Measurements from ENCODE around the gene ROCK1. TPM values are rescaled to one million over a fixed set of nuclear protein-coding genes. Genes with fewer than 3 reads are reported as not detected.

Gene ROCK1
- total RNA-seq, 1 donor from 2014 or later: 68.2 TPM

- CTCF ChIA-PET: interaction anchor here (0.8 to 1.0 kb wide), 2 partner anchors 22 to 109 kb away, joined by 3 to 4 read pairs; no protein-coding TSS in a partner anchor
- peak overlapping the region; percentile 97 for H3K27ac Mint-ChIP-seq
- ATAC-seq (ENCODE audit: low read depth) (no peak), DNase-seq (no peak)
- POLR2A ChIA-PET: interaction anchor here (0.6 to 2.1 kb wide), 11 partner anchors 12 to 629 kb away, joined by 3 to 23 read pairs (median 6); partner anchors contain the start of genes ESCO1, MIB1 and SNRPD1
- TF ChIP-seq CTCF (IDR thresholded peaks at IDR 0.05): no peak
- H3K4me1 Mint-ChIP-seq: peaks cover 13% of the 10 kb centered on the region
- intact Hi-C loops (cut with micrococcal nuclease): loop anchor here (5.0 kb wide), 1 partner anchor 590 kb away; the partner anchor contains the start of gene ABHD3
- H3K27me3 Mint-ChIP-seq: no peaks in the 10 kb centered on the region
- peaks cover 14% of the 10 kb centered on the region for H3K36me3 Mint-ChIP-seq (ENCODE audit: low read depth)
- no peaks in the 10 kb centered on the region for H3K9me3 Mint-ChIP-seq
- H3K4me3 Mint-ChIP-seq: no peak overlapping the region
These were observed 494 bp upstream of the ROCK1 start for GRCh38 chr18:21112140-21112473.

- no peak overlapping the region for H3K4me3 Mint-ChIP-seq
- peak; percentile 64 for DNase-seq
- intact Hi-C loops (cut with micrococcal nuclease): loop anchor here (1.0 to 5.0 kb wide), 4 partner anchors 12 to 630 kb away; partner anchors contain the start of genes ABHD3 and ESCO1
These were observed 784 bp downstream of the ROCK1 start for GRCh38 chr18:21110713-21111345.

GRCh38 chr18:21109936-21110712, 1.5 kb downstream of the ROCK1 start:
- Mint-ChIP-seq H3K4me3 (no peak overlapping the region), H3K9me3 (no peaks in the 10 kb centered on the region), H3K4me1 (peaks cover 13% of the 10 kb centered on the region), H3K27me3 (no peaks in the 10 kb centered on the region), H3K27ac (peak overlapping the region; percentile 97), H3K36me3 (ENCODE audit: low read depth) (peaks cover 14% of the 10 kb centered on the region)
- DNase-seq (no peak), ATAC-seq (ENCODE audit: low read depth) (no peak)
- CTCF ChIA-PET: no interaction called here
- POLR2A ChIA-PET: no interaction called here
- TF ChIP-seq CTCF (IDR thresholded peaks at IDR 0.05): no peak
- intact Hi-C loops (cut with micrococcal nuclease): loop anchor here (1.0 to 5.0 kb wide), 3 partner anchors 11 to 592 kb away; partner anchors contain the start of gene ABHD3

More at GRCh38 chr18:21110713-21111345, 784 bp downstream of the ROCK1 start:
- ATAC-seq (ENCODE audit: low read depth): peak; percentile 16
- POLR2A ChIA-PET: interaction anchor here (0.8 to 2.1 kb wide), 9 partner anchors 11 to 630 kb away, joined by 3 to 23 read pairs (median 6); partner anchors contain the start of genes ESCO1, MIB1 and SNRPD1
- no peak for TF ChIP-seq CTCF (IDR thresholded peaks at IDR 0.05)
- Mint-ChIP-seq H3K27ac (peak overlapping the region; percentile 97), H3K4me1 (peaks cover 13% of the 10 kb centered on the region), H3K9me3 (no peaks in the 10 kb centered on the region), H3K36me3 (ENCODE audit: low read depth) (peaks cover 14% of the 10 kb centered on the region), H3K27me3 (no peaks in the 10 kb centered on the region)
- CTCF ChIA-PET: no interaction called here

GRCh38 chr18:21105936-21106335, 5.7 kb downstream of the ROCK1 start:
- no peak for TF ChIP-seq CTCF (IDR thresholded peaks at IDR 0.05)
- H3K4me1 Mint-ChIP-seq: peaks cover 39% of the 10 kb centered on the region
- peaks cover 11% of the 10 kb centered on the region for H3K36me3 Mint-ChIP-seq (ENCODE audit: low read depth)
- DNase-seq (no peak), ATAC-seq (ENCODE audit: low read depth) (peak; percentile 53)
- ChIA-PET CTCF (no interaction called here), POLR2A (no interaction called here)
- intact Hi-C loops (cut with micrococcal nuclease): loop anchor here (2.0 to 5.0 kb wide), 2 partner anchors 13 to 54 kb away; no protein-coding TSS in a partner anchor
- no peaks in the 10 kb centered on the region for H3K9me3 Mint-ChIP-seq
- H3K4me3 Mint-ChIP-seq: peak overlapping the region; percentile 29
- H3K27ac Mint-ChIP-seq: peak overlapping the region; percentile 10
- no peaks in the 10 kb centered on the region for H3K27me3 Mint-ChIP-seq

GRCh38 chr18:21101172-21101571, 10.4 kb downstream of the ROCK1 start:
- no peak for ATAC-seq (ENCODE audit: low read depth)
- H3K4me3 Mint-ChIP-seq: no peak overlapping the region
- H3K36me3 Mint-ChIP-seq (ENCODE audit: low read depth): peaks cover 3% of the 10 kb centered on the region
- peaks cover 78% of the 10 kb centered on the region for H3K4me1 Mint-ChIP-seq
- no peak for DNase-seq
- CTCF ChIA-PET: no interaction called here
- POLR2A ChIA-PET: interaction anchor here (1.6 to 3.4 kb wide), 2 partner anchors 9 to 11 kb away, joined by 4 to 23 read pairs; partner anchors contain the start of gene ROCK1
- no peaks in the 10 kb centered on the region for H3K27me3 Mint-ChIP-seq
- H3K27ac Mint-ChIP-seq: no peak overlapping the region
- intact Hi-C loops (cut with micrococcal nuclease): no loop called here
- no peaks in the 10 kb centered on the region for H3K9me3 Mint-ChIP-seq
- TF ChIP-seq CTCF (IDR thresholded peaks at IDR 0.05): no peak
